ENCODE data around the gene RAB26. TPM values are rescaled to one million over a fixed set of nuclear protein-coding genes. Genes with fewer than 3 reads are reported as not detected.
A peak's percentile ranks its signal among the peaks of the same experiment; 100 is the strongest.

The RAB26 gene
- polyA plus RNA-seq, 2 donors: 1.1 to 4.7 TPM

DNA sequence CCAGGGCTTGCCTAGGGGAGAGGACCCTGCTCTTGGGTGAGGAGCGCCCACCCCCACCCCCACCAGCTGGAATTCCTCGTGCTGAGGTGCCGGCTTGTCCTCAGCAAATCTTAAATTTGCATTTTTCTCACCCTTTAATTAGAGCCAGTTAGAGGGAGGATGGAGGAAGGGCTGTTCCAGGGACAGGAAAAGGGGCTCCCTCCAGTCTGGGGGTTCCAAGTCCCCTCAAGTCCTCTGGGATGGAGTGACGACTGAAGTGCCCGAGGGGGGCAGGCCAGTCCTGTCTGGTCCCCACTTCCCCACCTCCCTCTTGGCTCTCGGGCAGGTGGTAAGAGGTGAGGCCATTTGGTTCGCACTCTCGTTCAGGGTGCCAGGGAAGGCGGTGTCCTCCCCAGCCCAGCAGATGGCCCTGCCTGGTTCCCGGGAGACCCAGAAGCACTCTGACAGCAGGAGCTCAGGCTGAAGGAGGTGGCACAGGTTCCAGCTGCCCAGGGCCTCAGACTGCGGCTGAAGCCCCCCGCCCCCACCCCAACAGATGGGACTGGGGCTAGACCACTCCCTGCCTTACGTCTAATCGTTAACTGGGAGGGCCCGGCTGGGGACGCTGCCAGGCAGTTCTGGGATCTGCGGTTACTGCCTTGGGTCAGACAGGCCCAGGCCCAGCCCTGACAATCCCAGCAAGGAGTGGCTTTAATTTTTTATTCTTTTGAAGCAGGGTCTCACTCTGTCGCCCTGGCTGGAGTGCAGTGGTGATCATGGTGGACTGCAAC lies 2.2 kb downstream of the RAB26 start:
- WGBS, 2 donors: 35 to 38% methylated on average over 17 to 18 of the region's 18 CpGs
- Histone ChIP-seq H3K4me3 (ENCODE audit: low read depth in 1 of 2, low read length in 2 of 2) (no peak overlapping the region), H3K27me3 (ENCODE audit: control insufficient read depth in 1 of 2, insufficient read depth in 2 of 2, low read length in 2 of 2) (no peaks in the 10 kb centered on the region), H3K36me3 (ENCODE audit: control insufficient read depth in 2 of 2, insufficient read depth in 2 of 2, low read length in 1 of 2) (peaks cover 0 to 7% of the 10 kb centered on the region in 2 donors), H3K9me3 (ENCODE audit: control insufficient read depth in 2 of 2, insufficient read depth in 1 of 2, low read depth in 1 of 2, low read length in 1 of 2) (no peaks in the 10 kb centered on the region), H3K27ac (ENCODE audit: low read depth in 2 of 2, low read length in 1 of 2) (peak overlapping the region; percentile 61 to 77), H3K4me1 (ENCODE audit: control insufficient read depth in 2 of 2, insufficient read depth in 2 of 2, low read length in 1 of 2) (peaks cover 21 to 36% of the 10 kb centered on the region in 2 donors)

DNA sequence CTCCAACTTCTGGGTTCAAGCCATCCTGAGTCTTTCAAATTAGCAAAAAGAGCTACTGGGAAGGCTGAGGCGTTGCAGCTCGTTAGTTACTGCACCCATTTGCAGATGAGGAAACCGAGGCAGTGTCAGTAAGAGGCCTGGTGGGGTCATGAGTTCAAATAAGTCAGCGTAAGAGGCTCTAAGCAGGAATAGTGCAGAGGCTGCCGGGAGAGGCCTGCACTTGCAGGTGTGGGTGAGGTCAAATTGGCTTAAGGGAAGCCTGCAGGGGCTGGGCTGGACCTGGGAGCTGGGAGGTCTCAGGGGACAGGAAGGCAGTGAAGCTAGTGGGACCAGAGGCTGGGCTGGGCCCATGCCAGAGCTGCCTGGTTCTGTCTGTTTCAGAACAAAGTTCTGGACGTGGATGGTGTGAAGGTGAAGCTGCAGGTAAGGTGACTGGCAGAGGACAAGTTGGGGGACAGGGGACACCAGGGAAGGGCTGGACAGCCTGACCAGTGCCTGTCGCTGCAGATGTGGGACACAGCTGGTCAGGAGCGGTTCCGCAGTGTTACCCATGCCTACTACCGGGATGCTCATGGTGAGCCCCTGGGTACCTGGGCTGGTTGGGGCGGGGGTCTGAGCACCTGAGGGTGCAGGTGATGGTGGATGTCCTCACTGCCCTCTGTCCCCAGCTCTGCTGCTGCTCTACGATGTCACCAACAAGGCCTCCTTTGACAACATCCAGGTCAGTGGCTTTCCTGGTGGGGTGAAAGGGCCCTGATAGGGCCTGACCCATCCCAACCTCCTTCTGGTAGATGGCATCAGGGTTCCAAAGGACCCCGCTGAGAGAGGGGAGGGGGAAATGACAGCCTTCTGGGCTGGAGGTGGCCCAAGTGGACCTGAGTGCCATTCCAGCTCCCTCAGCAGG lies 3.0 kb downstream of the RAB26 start:
- Histone ChIP-seq H3K4me3 (ENCODE audit: low read depth in 1 of 2, low read length in 2 of 2) (no peak overlapping the region), H3K36me3 (ENCODE audit: control insufficient read depth in 2 of 2, insufficient read depth in 2 of 2, low read length in 1 of 2) (peaks cover 0 to 7% of the 10 kb centered on the region in 2 donors), H3K9me3 (ENCODE audit: control insufficient read depth in 2 of 2, insufficient read depth in 1 of 2, low read depth in 1 of 2, low read length in 1 of 2) (no peaks in the 10 kb centered on the region), H3K4me1 (ENCODE audit: control insufficient read depth in 2 of 2, insufficient read depth in 2 of 2, low read length in 1 of 2) (peaks cover 21 to 36% of the 10 kb centered on the region in 2 donors), H3K27ac (ENCODE audit: low read depth in 2 of 2, low read length in 1 of 2) (peak overlapping the region; percentile 61 to 77), H3K27me3 (ENCODE audit: control insufficient read depth in 1 of 2, insufficient read depth in 2 of 2, low read length in 2 of 2) (no peaks in the 10 kb centered on the region)
- WGBS, 2 donors: 57 to 58% methylated on average over 13 of the region's 13 CpGs

DNA sequence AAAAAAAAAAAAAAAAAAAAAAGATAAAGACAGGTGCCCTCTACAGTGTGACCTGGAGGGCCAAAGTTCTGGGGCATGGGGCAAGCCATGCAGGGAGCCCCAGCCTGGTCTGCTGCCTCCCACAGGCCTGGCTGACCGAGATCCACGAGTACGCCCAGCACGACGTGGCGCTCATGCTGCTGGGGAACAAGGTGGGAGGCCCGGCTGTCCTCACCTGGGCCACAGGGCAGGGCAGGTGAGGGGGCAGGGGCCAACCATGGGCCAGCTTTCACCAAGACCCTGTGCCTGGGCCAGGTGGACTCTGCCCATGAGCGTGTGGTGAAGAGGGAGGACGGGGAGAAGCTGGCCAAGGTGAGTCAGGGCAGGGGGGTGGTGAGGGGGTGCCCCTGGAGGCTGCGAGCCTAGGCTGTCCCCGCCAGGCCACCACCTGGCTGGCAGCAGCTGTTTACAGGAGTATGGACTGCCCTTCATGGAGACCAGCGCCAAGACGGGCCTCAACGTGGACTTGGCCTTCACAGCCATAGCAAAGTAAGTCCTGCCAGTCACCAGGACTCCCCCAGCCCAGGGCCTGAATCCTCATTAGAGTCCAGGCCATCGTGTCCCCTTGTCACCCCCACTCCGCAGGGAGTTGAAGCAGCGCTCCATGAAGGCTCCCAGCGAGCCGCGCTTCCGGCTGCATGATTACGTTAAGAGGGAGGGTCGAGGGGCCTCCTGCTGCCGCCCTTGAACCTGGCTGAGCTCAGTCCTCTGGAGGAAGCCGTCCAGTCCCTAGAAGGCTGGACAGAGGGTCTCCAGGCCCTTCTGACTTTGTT lies 4.5 kb downstream of the RAB26 start:
- H3K9me3 ChIP-seq (ENCODE audit: control insufficient read depth in 2 of 2, insufficient read depth in 1 of 2, low read depth in 1 of 2, low read length in 1 of 2): no peaks in the 10 kb centered on the region
- H3K27me3 ChIP-seq (ENCODE audit: control insufficient read depth in 1 of 2, insufficient read depth in 2 of 2, low read length in 2 of 2): no peaks in the 10 kb centered on the region
- peak overlapping the region; percentile 60 to 77 for H3K27ac ChIP-seq (ENCODE audit: low read depth in 2 of 2, low read length in 1 of 2)
- H3K4me3 ChIP-seq (ENCODE audit: low read depth in 1 of 2, low read length in 2 of 2): peak overlapping the region; percentile 91 to 95
- H3K4me1 ChIP-seq (ENCODE audit: control insufficient read depth in 2 of 2, insufficient read depth in 2 of 2, low read length in 1 of 2): peaks cover 28 to 49% of the 10 kb centered on the region in 2 donors
- peaks cover 0 to 8% of the 10 kb centered on the region in 2 donors for H3K36me3 ChIP-seq (ENCODE audit: control insufficient read depth in 2 of 2, insufficient read depth in 2 of 2, low read length in 1 of 2)
- WGBS, 2 donors: 21 to 26% methylated on average over 25 of the region's 25 CpGs

DNA sequence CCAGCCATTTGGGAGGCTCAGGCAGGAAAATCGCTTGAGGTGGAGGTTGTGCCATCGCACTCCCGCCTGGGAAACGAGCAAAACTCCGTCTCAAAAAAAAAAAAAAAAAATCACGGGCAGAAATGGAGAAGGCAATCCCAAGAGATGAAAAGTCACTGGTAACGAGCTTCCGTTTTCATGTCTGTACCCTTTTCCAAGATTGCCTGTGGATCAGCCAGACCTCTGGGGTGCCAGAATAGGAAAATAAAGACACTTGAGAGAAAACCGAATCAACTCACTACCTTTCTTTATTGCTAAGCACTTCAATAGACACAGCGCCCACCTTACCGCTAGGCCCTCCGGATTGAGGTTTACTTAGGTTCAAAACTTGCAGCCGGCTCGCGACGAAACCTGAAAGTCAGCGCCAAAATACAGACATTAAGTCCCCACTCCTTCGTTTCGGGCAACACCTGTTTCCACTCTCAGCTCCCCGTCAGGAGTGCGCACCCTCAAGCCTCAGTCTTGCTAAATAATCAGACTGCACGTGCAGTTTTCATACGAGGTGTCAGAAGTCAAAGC lies 6.2 kb downstream of the RAB26 start:
- H3K27ac ChIP-seq (ENCODE audit: low read depth in 2 of 2, low read length in 1 of 2): peak overlapping the region; percentile 60 to 77

GRCh38 chr16:2155091-2155950 lies 6.9 kb downstream of the RAB26 start, which contains the start of gene TRAF7:
Gene TRAF7, plus strand, starts transcription at chr16:2155782. Its CDS starts 8,139 bp downstream, at chr16:2163921.
- H3K27me3 ChIP-seq (ENCODE audit: control insufficient read depth in 1 of 2, insufficient read depth in 2 of 2, low read length in 2 of 2): no peaks in the 10 kb centered on the region
- H3K27ac ChIP-seq (ENCODE audit: low read depth in 2 of 2, low read length in 1 of 2): peak within 1 kb of the TSS; percentile 82 to 93
- WGBS, 2 donors: 0% methylated on average over 79 to 94 of the region's 94 CpGs
- H3K4me1 ChIP-seq (ENCODE audit: control insufficient read depth in 2 of 2, insufficient read depth in 2 of 2, low read length in 1 of 2): peaks cover 42 to 56% of the 10 kb centered on the region in 2 donors
- peak within 1 kb of the TSS; percentile 91 to 95 for H3K4me3 ChIP-seq (ENCODE audit: low read depth in 1 of 2, low read length in 2 of 2)
- peaks cover 0 to 11% of the 10 kb centered on the region in 2 donors for H3K36me3 ChIP-seq (ENCODE audit: control insufficient read depth in 2 of 2, insufficient read depth in 2 of 2, low read length in 1 of 2)
- no peaks in the 10 kb centered on the region for H3K9me3 ChIP-seq (ENCODE audit: control insufficient read depth in 2 of 2, insufficient read depth in 1 of 2, low read depth in 1 of 2, low read length in 1 of 2)

More for the DNA sequence above, 6.2 kb downstream of the RAB26 start:
- Histone ChIP-seq H3K4me1 (ENCODE audit: control insufficient read depth in 2 of 2, insufficient read depth in 2 of 2, low read length in 1 of 2) (peaks cover 37 to 52% of the 10 kb centered on the region in 2 donors), H3K27me3 (ENCODE audit: control insufficient read depth in 1 of 2, insufficient read depth in 2 of 2, low read length in 2 of 2) (no peaks in the 10 kb centered on the region), H3K4me3 (ENCODE audit: low read depth in 1 of 2, low read length in 2 of 2) (peak overlapping the region; percentile 91 to 95), H3K36me3 (ENCODE audit: control insufficient read depth in 2 of 2, insufficient read depth in 2 of 2, low read length in 1 of 2) (peaks cover 0 to 11% of the 10 kb centered on the region in 2 donors), H3K9me3 (ENCODE audit: control insufficient read depth in 2 of 2, insufficient read depth in 1 of 2, low read depth in 1 of 2, low read length in 1 of 2) (no peaks in the 10 kb centered on the region)
- WGBS, 2 donors: 2 to 3% methylated on average over 23 of the region's 23 CpGs

DNA sequence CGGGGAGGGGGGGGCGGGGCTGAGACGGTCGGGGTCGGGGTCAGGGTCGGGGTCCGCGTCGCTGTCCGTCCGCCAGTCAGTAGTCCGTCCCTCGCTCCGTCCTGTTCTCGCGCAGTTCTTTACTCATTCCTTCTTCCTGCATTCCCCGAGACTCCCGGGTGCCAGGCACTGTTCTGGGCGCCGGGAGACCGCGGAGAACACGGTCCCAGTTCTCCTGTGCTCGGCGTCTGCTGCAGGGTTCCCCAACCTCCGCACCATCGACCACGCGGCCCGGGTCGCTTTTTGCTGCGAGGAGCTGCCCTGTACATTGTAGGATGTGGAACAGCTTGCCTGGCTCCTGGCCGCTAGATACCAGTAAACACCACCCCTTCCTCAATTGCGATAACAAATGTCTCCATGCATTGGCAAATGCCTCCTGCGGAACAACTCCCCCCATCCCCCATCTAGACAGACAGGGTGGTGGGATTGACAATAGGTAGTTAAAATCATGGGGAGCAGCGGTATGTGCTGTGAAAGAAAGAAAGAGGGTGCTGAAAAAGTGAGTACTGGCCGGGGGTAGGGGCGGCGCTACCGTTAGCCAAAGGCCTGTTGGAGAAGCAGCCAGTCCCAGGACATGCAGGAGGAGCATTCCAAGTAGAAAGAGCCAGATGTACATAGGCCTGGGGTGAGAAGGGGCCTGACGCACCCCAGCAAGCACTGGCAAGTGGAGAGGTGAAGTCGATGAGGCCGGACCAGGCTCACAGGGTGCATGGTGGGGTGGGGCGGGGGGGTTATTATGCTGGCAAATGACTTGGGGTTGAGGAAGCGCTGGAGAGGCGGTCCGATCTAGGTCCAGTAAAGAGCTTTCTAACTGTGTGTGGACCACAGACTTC lies 7.8 kb downstream of the RAB26 start:
- Histone ChIP-seq H3K27me3 (ENCODE audit: control insufficient read depth in 1 of 2, insufficient read depth in 2 of 2, low read length in 2 of 2) (no peaks in the 10 kb centered on the region), H3K4me1 (ENCODE audit: control insufficient read depth in 2 of 2, insufficient read depth in 2 of 2, low read length in 1 of 2) (peaks cover 36 to 55% of the 10 kb centered on the region in 2 donors), H3K36me3 (ENCODE audit: control insufficient read depth in 2 of 2, insufficient read depth in 2 of 2, low read length in 1 of 2) (peaks cover 0 to 11% of the 10 kb centered on the region in 2 donors), H3K9me3 (ENCODE audit: control insufficient read depth in 2 of 2, insufficient read depth in 1 of 2, low read depth in 1 of 2, low read length in 1 of 2) (no peaks in the 10 kb centered on the region), H3K4me3 (ENCODE audit: low read depth in 1 of 2, low read length in 2 of 2) (peak overlapping the region; percentile 71 to 77), H3K27ac (ENCODE audit: low read depth in 2 of 2, low read length in 1 of 2) (peak overlapping the region; percentile 82 to 93)
- WGBS, 2 donors: 4 to 5% methylated on average over 31 to 45 of the region's 47 CpGs

- 53 to 59% methylated on average over 5 of the region's 5 CpGs for WGBS, 2 donors
- H3K27me3 ChIP-seq (ENCODE audit: control insufficient read depth in 1 of 2, insufficient read depth in 2 of 2, low read length in 2 of 2): no peaks in the 10 kb centered on the region
- peak overlapping the region; percentile 71 to 77 for H3K4me3 ChIP-seq (ENCODE audit: low read depth in 1 of 2, low read length in 2 of 2)
- H3K36me3 ChIP-seq (ENCODE audit: control insufficient read depth in 2 of 2, insufficient read depth in 2 of 2, low read length in 1 of 2): peaks cover 0 to 4% of the 10 kb centered on the region in 2 donors
- peaks cover 32 to 55% of the 10 kb centered on the region in 2 donors for H3K4me1 ChIP-seq (ENCODE audit: control insufficient read depth in 2 of 2, insufficient read depth in 2 of 2, low read length in 1 of 2)
- no peaks in the 10 kb centered on the region for H3K9me3 ChIP-seq (ENCODE audit: control insufficient read depth in 2 of 2, insufficient read depth in 1 of 2, low read depth in 1 of 2, low read length in 1 of 2)
- peak overlapping the region; percentile 65 to 82 for H3K27ac ChIP-seq (ENCODE audit: low read depth in 2 of 2, low read length in 1 of 2)
These were observed 8.4 kb downstream of the RAB26 start for GRCh38 chr16:2156849-2157224.
